ENCODE data around the gene KRT17.
"Not testable (repeated sequence)": the region's sequence is repeated elsewhere in the genome, so short reads cannot be mapped to it uniquely, and the experiment has no call there.

Gene KRT17

GRCh38 chr17:41633556-41634199 lies 9.3 kb upstream of the KRT17 start:
- no peak for DNase-seq (ENCODE audit: low read depth)

GRCh38 chr17:41632482-41633105 lies 8.2 kb upstream of the KRT17 start:
- DNase-seq (ENCODE audit: low read depth) = no peak

GRCh38 chr17:41631898-41632285 lies 7.5 kb upstream of the KRT17 start:
- DNase-seq (ENCODE audit: low read depth) = no peak

GRCh38 chr17:41631025-41631897 lies 6.9 kb upstream of the KRT17 start:
- no peak for DNase-seq (ENCODE audit: low read depth)

- DNase-seq (ENCODE audit: low read depth) = no peak
Measured at GRCh38 chr17:41629826-41630670, 5.7 kb upstream of the KRT17 start.

- DNase-seq (ENCODE audit: low read depth) = no peak
Measured at GRCh38 chr17:41629316-41629715, 4.9 kb upstream of the KRT17 start.

GRCh38 chr17:41628621-41629255 lies 4.4 kb upstream of the KRT17 start:
- not testable (repeated sequence) for DNase-seq (ENCODE audit: low read depth)

GRCh38 chr17:41628073-41628370 lies 3.6 kb upstream of the KRT17 start:
- DNase-seq (ENCODE audit: low read depth) = not testable (repeated sequence)

- DNase-seq (ENCODE audit: low read depth) = no peak
Measured at GRCh38 chr17:41627316-41628072, 3.1 kb upstream of the KRT17 start.

- not testable (repeated sequence) for DNase-seq (ENCODE audit: low read depth)
Measured at GRCh38 chr17:41626914-41627295, 2.5 kb upstream of the KRT17 start.

- DNase-seq (ENCODE audit: low read depth) = not testable (repeated sequence)
Measured at GRCh38 chr17:41626028-41626913, 1.9 kb upstream of the KRT17 start.

GRCh38 chr17:41625602-41626001 lies 1.2 kb upstream of the KRT17 start:
- DNase-seq (ENCODE audit: low read depth) = no peak

- DNase-seq (ENCODE audit: low read depth) = not testable (repeated sequence)
Measured at GRCh38 chr17:41623184-41623861, 1.1 kb downstream of the KRT17 start.

- not testable (repeated sequence) for DNase-seq (ENCODE audit: low read depth)
Measured at GRCh38 chr17:41622340-41623183, 1.8 kb downstream of the KRT17 start.

GRCh38 chr17:41621916-41622315 lies 2.5 kb downstream of the KRT17 start:
- DNase-seq (ENCODE audit: low read depth) = no peak

- DNase-seq (ENCODE audit: low read depth) = not testable (repeated sequence)
Measured at GRCh38 chr17:41621435-41621817, 2.9 kb downstream of the KRT17 start.

GRCh38 chr17:41620583-41621434 lies 3.6 kb downstream of the KRT17 start:
- DNase-seq (ENCODE audit: low read depth) = no peak

Measured in activated T-helper 9 cell treated with anti-CD3 and anti-CD28 coated beads, Interleukin-2, amount 50 U/mL, for 16 hours (primary cell).